Omental fat pad (tissue), 4 donors: Measurements from ENCODE around the gene SUN2. TPM values are rescaled to one million over a fixed set of nuclear protein-coding genes. Genes with fewer than 3 reads are reported as not detected.

Source experiments
- ATAC-seq: fragments of 150-250 bp; one replicate; pipeline ENCODE4 v1.9.1; 2016; ENCODE audit warnings: mild to moderate bottlenecking, moderate library complexity; ENCODE audit not compliant: low FRiP score
- DNase-seq: peaks from one replicate; pipeline ENCODE4 v3.0.0-alpha.2; 2019; ENCODE audit warnings: low spot score
- CTCF ChIP-seq, 3 donors: fragments of 450-650 bp; IDR thresholded peaks; one replicate each; pipeline ENCODE4 v1.5.1; 2016 to 2017; ENCODE audit warnings: antibody characterized with exemption in 3 of 3, mild to moderate bottlenecking in 3 of 3, moderate library complexity in 2 of 3
- total RNA-seq, 4 donors: library from RNA; depleted of rRNA; stranded (reverse); fragments of >200 nt; gene quantifications; one replicate each; pipeline ENCODE4 v1.1.0, GENCODE V29; 2016

Gene SUN2
- total RNA-seq, 4 donors from 2014 or later, result 302 to 509 (median 347) TPM

DNA sequence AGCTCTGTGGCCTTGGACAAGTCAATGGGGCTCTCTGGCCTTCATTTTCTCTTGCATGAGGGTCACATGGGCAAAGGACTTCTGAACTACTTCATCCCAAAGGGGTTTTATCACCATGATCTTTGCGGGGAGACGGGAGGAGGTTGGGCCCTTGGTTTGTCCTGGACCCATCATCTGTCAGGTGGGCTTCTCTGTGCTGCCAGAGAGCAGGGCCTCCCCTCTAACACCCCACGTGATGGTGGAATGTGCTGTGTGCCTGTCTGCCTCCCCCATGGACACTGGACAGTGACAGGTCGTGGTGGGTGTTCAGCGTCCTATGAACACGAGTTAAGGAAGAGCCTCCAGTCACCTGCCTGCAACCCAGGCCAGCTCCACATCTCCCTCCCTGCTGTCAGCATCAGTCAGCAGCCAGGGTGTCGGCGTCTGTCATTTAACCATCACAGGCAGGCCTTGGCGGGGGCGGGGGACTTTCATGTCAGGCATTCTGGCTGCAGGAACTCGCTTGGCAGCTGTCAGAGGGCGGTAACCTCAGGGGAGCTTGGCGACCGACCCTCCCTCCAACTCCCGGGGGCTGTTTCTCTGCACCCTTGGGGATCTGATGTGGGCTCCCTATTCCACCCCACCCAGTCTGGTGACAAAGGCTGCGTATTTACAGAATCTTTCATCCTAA, 2.6 kb upstream of the SUN2 start:
- no peak for DNase-seq
- no peak for ATAC-seq
- TF ChIP-seq CTCF (IDR thresholded peaks at IDR 0.05), result no peak

DNA sequence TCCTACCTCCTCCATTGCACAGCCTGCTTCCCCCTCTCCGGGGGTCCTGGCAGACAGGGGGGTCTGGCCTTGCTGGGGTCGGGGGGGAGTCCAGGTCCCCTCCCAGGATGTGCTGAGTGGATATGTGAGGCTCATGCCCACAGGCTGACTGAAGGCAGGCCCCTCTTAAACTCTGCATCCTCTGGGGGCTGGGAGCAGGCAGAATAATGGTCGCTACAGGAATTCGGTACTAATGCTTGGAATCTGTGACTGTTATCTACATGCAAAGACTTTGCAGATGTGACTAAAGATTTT, 1.6 kb upstream of the SUN2 start:
- no peak for ATAC-seq
- no peak for TF ChIP-seq CTCF (IDR thresholded peaks at IDR 0.05)

GRCh38 chr22:38756711-38757463, 1.1 kb upstream of the SUN2 start:
- no peak for TF ChIP-seq CTCF (IDR thresholded peaks at IDR 0.05)
- ATAC-seq (no peak), DNase-seq (no peak)

More for the DNA sequence above, 1.6 kb upstream of the SUN2 start:
- no peak for DNase-seq

GRCh38 chr22:38755155-38755910, 465 bp downstream of the SUN2 start:
- peak; percentile 81 for DNase-seq
- peak; percentile 86 for ATAC-seq
- TF ChIP-seq CTCF (IDR thresholded peaks at IDR 0.05), result no peak

- no peak for TF ChIP-seq CTCF (IDR thresholded peaks at IDR 0.05)
- ATAC-seq (no peak), DNase-seq (peak; percentile 32)
Measured at GRCh38 chr22:38754751-38755154, 1.0 kb downstream of the SUN2 start.

- no peak for TF ChIP-seq CTCF (IDR thresholded peaks at IDR 0.05)
- DNase-seq (peak; percentile 33), ATAC-seq (no peak)
Measured at GRCh38 chr22:38753948-38754750, 1.6 kb downstream of the SUN2 start.
